Measurements from ENCODE around the gene MPO.

Gene MPO

DNA sequence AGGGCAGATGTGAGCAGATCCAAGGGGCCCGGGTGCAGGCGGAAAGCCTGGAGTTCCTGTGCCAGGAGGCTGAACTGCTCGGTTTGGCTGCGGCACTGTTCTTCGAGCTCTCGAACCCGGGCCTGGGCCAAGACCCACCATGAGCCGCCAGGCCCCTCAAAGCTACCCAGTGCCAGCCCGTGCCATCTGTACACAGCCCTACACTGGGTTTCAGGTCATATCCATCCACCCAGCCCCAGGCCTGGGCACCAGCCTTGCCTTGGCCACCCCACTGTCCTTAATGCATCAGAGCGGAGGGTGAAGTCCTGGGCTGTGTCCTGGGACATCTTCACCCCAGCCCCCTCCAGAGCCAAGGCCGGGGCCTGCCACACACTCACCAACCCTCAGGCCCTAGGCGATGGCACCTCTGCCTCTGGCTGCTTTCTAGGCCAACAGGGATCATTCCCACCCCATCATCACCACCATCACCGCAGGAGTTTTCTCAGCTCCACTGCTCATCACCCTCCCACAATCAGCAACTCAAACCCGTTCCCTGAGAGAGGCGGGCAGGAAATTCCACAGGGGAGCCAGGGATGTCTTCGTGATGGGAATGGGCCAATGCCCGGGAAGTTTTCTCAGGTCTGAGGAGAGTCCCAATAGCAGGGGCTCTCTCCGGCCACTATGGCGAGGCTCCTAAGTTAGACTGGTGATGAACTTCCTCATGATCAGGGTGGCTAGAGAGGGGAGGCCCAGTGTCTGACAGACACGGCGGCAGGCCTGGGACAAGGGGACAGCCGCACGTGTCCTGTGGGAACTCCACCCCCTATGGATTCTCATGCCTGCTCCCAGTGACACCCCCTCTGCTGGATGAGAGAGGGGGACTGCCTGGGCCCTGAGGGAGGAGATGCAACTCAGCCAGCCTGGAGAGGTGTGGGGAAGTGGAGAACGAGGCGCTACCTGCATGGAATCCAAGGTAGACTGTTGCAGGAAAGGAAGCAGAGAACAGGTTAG lies 38.7 kb upstream of the MPO start:
- DNase-seq, result no peak

DNA sequence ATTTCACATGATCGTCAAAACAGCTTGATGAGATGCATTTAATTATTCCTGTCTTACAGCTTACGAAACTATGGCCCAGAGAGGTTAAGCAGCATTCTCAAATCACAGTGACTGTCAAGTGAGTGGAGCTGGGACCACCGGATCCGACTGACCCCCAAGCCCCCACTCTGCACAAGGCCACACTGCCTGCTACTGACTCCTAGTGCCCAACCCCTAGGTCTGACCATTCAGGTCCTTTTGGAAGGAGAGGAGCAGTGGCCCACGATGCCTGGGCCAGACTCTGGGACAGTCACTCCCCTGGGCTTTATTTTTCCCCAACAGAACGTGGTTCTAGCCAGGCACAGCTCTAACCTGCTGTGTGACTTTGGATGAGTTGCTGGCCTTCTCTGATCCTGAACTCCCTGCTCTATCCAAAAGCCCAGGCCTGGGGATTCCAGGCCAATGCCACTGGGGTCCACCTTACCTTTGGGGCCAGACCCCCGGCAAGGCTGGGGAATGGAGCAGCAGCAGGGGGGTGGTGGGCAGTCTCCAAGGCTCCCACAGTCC lies 38.0 kb upstream of the MPO start:
- DNase-seq, result no peak

DNA sequence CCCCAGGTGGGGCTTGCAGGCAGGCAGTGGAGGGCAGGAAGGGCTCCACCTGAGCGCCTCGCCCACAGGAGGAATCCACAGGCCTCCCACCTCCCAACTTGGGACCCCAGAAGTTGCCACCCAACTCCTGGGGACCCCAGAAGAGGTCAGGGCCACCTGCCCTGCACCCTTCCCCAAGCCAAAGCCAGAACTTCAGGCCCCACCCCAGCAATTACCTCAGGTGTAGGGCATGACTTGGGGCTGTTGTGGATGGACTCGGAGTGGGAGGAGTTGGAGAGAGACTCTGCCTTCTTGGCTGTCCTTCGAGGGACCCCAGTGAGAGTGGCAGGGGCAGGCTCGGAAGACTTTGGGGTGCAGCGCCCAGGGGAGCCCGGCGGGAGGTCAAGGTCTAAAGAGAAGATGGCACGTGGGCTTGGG lies 37.3 kb upstream of the MPO start:
- no peak for DNase-seq

DNA sequence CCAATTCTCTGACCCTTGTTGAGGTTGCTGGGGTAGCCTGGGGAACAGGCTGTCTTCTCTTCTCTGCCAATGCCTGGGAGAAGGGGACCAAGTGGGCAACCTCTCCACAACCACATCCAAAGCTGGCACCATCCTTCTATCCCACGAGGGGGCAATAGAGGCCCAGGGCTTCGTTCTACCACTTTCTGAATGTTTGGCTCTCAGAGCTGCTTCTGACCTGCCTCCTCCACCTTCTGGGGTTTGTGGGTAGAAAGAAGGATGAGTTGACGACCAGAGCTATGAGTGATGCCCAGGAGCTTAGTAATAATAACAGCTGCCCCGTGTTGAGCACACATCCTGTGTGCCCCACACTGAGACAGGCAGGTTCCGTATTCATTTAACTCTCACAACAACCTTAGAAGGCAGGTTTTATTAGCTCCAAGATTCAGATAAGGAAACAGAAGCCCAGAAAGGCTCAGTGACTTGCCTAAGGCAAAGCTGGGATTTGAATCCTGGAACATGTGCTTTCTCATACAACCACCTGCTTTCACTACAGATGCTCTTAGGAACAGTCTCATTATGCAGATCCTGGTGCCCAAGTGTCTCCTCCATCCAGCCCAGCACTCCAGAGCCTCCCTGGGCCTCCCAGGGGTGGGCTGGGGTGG lies 36.8 kb upstream of the MPO start:
- DNase-seq, result peak; percentile 76

DNA sequence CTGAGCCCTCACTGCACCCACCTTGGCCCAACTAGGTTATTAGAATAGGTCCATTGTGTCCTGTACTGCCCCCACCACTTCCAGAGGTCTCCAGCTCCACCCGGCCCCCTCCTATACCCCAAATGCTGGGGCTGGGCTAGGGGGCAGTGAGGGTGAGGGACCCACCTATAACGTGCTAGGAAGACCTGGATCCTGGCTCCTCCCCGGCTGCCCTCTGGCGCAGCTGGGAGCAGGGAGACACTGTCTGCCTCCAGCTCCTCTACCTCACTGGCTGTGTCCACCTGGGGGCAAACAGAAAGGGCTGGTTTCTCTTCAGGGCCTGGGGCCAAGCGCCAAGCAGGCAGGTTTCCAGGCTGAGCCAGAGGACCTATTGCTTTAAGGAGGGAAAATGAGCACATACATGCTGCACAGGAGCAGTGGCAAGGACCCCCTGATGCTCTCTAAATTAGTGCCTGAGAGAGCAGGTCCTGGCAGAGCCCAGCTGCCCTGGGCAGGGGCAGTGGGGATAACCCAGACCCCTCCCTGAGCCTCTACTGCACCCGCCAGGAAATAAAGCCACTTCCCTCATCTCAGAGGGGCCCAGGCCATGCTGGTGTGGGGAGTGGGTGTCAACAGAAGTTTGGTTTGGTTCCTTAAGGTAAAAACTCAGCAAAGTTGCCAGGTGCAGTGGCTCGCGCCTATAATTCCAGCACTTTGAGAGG lies 35.7 kb upstream of the MPO start:
- DNase-seq, result no peak

DNA sequence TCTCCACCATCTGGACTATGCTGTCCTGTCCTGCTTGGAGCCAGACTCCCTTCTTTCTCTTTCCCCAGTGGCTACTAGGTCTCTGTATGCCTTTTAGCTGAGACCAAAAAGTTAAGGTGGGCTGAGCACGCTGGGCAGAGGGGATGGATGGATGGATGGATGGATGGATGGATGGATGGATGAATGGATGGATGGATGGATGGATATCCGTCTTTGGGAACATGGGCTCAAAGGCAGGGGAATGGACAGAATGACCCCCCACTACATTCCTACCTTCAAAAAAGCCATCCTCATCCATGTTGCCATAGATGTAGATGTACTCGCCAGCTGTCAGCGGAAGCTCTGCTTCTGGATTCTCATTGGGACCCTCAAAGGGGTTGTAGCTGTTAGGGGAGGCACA lies 35.0 kb upstream of the MPO start:
- DNase-seq, result no peak

DNA sequence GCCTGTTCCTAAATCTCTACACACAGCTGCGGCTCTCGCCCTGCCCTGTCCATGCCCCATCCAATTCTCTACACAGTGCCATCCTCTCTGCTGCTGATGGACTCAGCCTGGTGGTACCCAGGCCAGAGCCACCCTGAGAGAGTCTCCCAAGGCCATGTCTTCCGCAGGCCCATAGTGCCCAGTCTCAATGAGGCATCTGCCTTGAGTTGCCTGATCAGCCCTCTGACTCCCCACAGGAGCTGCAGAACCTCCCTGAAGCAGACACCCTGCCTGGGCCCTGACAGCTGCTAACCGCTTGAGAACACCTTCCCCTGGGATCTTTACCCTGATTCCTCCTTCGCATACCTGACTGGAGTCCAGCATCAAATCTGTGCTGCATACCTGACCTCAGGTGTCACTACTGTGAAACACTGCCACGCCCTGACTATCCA lies 34.6 kb upstream of the MPO start:
- DNase-seq, result no peak

DNA sequence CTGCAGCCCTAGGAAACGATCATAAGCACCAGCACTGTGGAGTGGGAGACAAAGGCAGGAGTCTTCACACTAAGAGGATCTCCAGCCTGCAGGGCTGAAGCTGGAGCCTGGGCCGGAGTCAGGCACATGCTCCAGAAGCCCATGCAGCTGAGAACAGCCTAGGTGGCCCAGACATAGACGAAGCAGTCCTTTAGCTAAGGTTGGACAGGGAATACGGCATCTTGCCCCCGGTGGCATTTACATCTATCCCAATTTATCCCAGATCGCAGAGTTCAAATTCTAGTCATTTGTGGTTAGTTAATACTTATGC lies 33.9 kb upstream of the MPO start:
- DNase-seq, result no peak

DNA sequence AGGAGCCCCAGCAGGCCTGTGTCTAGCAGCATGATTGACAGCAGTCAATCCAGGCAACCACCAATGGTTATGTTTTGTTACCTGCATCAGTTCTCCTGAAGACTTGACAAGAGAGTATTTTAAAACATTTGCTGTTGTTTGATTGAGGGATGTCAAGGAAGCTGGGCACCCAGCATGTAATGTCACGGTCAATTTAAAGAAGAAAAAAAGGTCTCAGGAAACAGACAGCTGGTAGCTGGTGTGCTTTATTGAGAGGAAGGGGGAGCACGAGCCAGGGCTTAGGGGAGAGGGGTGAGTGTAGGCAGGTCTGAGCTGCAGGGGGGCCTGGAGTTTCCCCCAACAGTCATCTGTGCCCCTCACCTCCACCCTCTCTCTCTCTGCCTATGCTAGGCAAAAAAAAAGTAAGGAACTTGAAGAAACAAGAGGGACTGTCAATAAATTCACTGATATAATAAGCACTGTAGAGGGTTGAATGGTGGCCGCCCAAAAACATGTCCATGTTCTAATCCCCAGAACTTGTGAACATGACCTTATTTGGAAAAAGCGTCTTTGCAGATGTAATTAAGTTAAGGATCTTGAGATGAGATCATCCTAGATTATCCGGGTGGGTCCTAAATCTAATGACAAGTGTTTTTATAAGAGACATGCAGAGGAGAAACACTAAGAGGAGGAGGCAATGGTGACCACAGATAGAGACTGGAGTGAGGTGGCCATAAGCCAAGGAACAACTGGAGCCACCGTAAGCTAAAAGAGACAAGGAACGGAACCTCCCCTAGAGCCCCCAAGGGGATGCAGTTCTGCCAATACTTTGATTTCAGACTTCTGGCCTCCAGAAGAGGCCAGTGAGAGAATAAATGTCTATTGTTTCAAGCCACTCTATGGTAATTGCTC lies 33.3 kb upstream of the MPO start:
- no peak for DNase-seq

DNA sequence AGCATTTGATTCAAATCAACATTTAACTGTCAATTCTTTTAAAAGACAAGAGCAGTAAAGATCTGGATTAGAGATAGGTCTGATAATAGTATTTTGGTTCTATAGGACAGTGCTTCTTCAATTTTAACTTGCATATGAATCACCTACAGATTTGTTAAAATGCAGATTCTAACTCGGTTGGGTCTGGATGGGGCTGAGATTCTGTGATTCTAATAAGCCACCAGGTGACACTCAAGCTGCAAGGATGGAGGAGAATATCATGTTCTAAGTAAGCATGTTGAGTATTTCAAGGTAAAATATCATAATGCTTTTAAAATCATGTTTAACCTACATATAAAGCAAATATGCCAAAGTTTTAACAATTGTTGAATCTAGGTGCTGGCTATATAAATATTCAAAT lies 32.1 kb upstream of the MPO start:
- no peak for DNase-seq

DNA sequence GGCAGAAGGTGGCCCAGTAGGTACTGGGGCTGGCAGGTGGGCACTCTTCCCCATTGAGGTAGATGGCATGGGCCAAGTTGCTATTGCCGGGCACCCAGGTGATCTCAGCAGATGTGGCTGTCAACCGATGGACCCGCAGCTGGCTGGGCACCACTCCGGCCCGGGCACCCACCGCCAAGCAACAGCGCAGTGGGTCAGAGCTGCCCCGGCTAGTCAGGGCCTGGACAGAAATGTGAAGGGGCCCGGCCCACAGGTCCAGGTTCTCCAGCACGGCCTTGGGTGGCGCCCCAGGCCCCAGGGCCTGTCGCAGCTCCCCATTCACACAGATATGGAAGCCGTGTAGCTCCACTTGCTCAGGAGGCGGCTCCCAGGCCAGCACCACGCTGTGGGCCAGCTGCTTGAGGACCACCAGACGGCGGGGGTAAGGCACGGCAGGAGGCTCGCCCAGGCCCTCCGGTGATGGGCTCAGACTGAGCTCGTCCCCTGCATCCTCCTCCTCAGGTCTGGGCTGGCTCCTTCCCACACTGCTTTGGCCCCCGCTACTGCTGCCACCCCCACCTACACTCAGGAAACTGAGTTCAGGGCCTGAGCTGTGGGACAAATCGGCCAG lies 31.4 kb upstream of the MPO start:
- no peak for DNase-seq

DNA sequence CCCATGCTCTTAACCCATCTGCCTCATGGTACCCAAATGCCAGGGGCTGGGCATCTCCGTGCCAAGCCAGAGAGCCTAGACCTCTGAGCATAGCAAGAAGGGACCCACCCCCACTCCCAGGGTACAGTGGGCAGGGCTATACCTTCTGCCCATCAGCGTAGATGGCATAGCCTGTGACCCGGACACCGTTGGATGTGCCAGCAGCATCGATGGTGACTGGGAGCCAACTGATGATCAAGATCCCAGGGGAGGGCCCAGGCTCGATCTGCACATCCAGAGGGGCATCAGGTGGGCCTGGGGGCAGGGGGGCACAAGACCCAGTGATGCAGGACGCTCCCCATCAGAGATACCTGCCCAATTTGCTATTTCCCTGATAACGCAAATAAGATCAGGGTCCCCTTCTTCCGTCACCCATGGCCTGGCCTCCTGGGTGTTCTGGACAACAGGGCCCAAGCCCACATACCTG lies 30.7 kb upstream of the MPO start:
- no peak for DNase-seq

DNA sequence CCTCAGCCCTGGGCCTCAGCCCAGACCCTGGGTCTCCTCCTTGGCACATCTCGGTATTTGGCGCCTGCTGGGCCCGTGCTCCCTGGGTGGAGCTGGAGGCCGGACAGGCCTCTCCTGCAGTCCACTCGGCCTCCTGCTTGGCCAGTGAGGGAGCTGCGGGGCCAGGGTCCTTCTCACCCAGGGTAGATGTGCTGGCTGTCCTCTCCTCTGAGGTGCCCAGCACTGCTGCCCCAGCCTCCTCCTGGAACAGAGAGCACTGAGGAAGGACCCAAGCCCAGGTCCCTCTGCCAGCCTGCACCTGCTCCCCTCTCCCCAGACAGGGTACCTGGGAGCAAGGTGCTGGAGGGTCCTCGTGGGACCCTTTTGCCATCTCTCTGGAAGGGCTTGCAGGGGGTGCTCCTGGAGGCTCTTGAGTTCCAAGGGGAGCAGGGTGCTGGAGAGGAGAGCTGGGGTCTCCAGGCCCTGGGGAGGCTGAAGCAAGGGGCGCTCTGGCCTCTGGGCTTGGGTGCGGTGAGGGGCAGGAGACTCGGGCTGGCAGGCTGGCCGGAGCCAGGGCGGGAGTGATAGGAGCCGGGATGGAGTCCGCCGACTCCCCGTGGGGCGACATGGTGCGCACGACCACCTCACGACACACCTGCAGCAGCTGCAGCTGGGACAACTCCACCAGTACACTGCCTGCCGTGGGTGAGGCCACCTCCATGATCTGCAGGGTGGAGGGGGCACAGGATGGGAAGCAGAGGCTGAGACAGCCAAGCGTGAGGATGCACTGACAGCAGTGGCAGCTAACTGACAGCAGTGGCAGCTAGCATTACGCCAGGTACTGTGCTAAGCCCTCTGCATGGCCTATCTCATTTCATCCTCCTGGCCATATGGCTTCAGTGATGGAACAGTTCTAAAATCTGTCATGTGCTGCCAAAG lies 30.0 kb upstream of the MPO start:
- DNase-seq, result no peak

DNA sequence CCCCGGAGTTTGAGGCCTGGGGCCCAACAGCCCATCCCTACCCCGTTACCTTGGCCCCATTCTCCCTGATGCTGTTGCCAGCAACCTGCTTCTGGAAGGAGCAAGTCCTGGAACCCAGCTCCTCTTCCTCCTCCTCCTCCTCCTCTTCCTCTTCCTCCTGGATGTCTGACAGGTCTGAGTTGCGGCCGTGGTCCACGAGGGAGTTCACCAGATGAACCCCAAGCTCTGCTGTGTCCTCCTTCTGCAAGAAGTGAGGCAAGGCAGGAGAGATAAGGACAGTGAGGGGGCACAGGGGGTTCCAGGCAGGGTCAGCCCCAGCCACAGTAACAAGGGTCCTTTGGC lies 29.2 kb upstream of the MPO start:
- no peak for DNase-seq

DNA sequence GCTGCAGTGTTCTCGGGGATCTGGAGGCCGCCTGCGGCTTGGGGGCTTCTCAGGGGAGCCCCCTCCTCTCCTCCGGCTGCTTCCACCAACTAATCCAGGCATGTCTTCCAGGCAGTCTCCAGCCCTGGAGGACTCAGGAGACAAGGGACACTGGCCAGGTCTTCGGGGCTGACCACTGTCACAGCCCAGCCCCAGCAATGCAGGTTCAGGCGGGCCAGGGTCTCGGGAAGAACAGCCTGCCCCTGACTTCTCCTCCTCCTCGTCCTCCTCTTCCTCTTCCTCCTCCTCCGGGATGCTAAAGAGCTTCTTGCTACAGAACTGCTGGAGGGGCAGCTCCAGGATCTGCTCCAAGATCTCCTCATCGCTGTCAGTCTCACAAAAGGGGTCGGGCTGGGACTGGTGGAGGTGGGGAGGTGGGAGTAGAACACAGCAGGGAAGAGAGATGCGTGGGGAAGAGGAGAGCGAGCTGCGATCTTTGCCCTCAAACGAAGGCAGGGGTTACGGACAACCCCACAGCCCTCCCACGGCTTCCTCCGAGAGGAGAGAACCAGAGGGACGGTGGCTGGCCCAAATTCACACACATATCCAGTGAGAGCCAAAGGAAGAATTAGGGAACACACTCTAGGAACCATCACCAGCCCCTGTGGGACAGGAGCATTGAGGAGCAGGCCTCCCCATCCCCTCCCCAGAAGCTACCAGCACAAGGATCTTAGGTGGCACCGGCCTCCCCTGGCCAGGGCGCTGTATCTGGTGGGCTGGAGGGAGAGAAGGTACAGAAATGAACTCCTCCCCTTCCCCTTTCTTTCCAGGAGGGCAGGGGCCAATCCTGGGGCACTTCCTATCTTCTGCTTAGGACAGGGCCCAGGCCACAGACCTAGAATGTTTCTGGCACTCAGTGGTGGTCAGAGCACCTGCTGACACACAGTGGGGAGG lies 28.5 kb upstream of the MPO start:
- DNase-seq, result no peak

DNA sequence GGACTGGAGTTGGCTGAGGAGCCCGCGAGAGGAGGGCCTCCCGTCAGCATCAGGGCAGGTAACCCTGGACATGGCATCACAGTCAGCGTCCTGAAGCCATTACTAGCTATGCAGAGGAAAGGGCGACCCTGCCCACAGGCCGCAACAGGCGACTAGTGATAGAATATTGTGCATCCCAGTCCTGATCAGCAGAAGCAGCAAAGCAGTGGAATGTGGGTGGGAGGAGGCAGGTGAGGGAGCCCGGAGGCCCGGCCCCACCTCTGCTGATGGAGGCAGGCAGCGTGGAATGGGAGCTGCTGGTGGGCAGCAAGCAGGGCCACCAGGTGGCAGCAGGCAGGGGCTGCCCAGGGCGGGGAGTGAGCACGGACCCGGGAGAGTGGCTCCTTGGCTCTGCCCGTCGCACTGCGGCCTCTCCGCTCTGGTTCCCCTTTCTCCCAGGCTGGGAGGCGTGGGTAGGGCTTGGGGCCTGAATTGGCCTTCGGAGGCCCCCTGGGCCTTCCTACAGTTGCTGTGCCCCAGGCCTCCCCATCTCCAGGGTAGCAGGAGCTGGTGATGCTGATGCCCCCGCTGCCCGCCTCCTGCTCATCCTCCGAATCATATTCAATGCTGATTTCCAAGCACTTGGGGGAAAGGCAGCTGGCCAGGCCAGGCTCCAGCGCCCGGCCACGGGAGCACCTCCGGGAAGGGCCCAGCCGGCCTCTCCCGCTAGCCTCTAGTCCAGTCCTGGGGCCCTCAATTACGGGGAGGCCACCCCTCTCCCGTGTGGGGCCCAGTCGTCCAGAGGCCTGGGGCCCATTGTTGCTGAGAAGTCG lies 27.6 kb upstream of the MPO start:
- no peak for DNase-seq

DNA sequence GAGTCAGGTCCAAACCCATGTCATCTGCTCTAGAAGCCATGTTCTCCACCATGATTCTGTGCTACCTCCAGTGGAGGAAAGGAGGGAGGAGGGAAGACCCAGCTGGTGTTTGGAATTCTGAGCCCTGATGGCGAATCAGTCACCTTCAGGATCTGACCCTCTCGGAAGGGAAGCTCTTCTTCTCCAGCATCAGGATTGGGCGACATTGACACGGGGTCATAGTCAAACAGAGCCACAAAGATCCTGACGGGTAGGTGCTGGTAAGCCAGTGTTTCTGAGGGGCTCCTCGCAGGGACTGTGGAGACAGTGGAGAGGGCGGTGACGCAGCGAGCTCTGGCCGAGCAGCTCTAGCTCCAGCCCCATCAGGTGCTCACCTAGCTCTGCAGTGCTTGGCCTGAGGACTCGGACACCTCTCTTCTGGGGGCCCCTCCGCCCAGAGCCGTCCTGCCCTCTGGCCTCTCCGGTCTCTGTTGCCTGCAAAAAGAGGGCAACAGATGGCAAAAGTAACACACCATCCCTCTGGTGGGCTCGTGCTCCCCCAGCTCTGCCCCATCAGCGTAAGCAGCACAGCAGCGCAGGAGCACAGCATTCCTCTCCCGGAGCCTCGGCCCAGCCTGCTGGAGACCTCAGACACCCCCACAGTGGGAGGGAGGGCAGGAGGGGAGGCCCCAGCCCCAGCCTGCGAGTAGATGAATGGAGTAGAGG lies 26.9 kb upstream of the MPO start:
- DNase-seq, result no peak

Data from central memory CD4-positive, alpha-beta T cell (primary cell).